Activated naive CD8-positive, alpha-beta T cell treated with anti-CD3 and anti-CD28 coated beads, Interleukin-2, amount 50 U/mL, for 24 hours (primary cell): ENCODE results near the gene UNC5B.

Experiments used
- ATAC-seq: fragments of 150-1000 bp; cut with Tn5 transposase; one replicate; pipeline ENCODE4 v1.10.0; 2021
- DNase-seq: peaks from one replicate; pipeline ENCODE4 v3.0.0; 2021
- H3K27ac Mint-ChIP-seq: one replicate; pipeline ENCODE4 v1.8.0; 2021; ENCODE audit warnings: mild to moderate bottlenecking, mixed read lengths
- H3K27me3 Mint-ChIP-seq: one replicate; pipeline ENCODE4 v1.8.0; 2021; ENCODE audit warnings: mixed read lengths
- H3K36me3 Mint-ChIP-seq: one replicate; pipeline ENCODE4 v1.8.0; 2021; ENCODE audit warnings: low read depth, mixed read lengths
- H3K4me1 Mint-ChIP-seq: one replicate; pipeline ENCODE4 v1.8.0; 2021; ENCODE audit warnings: mixed read lengths
- H3K4me3 Mint-ChIP-seq: one replicate; pipeline ENCODE4 v1.8.0; 2021; ENCODE audit warnings: mild to moderate bottlenecking, moderate library complexity, mixed read lengths
- H3K9me3 Mint-ChIP-seq: one replicate; pipeline ENCODE4 v1.8.0; 2021; ENCODE audit warnings: mixed read lengths

Gene UNC5B

DNA sequence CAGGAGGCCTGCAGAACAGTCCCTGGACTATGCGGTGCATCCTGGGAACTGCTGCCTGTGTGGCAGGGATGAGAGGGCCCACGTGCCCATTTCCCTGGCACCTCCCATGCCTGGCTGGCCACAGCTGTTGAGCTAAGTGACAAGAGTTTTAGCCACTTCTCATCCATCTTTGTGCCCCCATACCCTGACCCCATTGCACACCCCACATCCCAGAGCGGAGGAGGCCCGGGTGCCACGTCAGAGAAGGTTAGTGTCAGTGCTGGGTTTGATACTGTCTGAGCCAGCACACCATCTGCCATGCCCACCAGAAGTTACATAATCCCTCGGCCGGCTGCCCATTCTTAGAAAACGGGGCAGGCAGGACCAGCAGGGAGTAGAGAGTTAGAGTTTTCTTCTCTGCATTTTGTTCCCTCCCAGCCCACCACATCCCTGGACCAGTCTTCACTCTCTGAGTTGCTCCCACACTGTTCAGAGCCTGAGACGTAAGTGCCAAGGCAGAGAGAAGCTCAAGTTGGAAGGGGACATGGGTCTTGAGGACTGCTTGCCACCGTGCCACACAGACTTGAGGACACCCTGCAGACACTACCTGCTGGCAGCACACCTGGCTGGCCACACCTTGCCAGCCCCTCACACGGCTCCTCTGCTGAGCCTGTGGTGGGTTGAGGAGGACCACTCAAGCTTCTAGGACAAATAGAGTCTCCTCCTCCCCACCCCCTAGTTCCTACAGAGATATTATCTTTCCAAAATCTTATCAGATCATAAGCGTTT is 13.1 kb downstream of the UNC5B start:
- H3K27ac Mint-ChIP-seq, result no peak overlapping the region
- ATAC-seq (no peak), DNase-seq (no peak)
- H3K9me3 Mint-ChIP-seq, result no peaks in the 10 kb centered on the region
- H3K4me3 Mint-ChIP-seq, result no peak overlapping the region
- peaks cover 8% of the 10 kb centered on the region for H3K27me3 Mint-ChIP-seq
- no peaks in the 10 kb centered on the region for H3K36me3 Mint-ChIP-seq
- no peaks in the 10 kb centered on the region for H3K4me1 Mint-ChIP-seq

DNA sequence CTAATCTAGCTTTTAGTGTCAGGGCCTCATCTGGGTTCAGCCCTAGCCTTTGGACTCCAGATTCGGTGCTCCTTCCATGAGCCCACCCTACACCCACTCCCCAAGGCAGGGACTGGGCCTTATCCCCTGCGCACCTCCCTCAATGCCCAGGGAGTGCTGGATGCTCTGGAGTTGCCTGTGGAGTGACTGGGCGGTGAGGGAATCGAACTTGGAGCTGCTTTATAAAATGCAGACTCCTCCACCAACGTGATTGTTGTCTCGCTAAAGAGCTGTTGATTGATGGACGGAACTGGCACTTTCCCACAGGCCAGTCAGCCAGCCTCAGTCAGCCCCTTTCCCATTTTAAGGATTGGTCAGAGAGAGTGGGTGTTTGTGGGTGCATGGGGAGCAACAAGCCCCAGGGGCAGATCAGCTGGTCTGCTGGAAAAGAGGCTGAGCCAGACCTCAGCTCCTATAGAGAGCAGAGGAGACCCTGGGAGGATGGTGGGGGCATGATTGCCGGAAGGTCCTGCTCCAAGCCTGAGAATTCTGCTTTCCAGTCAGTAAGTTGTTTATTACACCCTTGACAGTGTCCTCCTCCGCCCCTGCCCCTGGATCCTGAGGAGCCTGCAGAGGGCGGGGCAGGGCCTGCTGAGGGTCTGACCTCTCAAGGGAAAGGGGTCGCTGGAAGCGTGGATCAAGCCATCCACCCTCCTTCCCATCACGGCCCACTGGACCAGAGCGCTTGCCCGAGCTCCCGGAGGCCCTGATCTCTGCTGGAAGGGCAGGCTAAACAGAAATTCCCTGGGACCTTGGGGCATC is 16.7 kb downstream of the UNC5B start:
- Mint-ChIP-seq H3K27ac (no peak overlapping the region), H3K27me3 (peaks cover 3% of the 10 kb centered on the region), H3K4me3 (no peak overlapping the region), H3K9me3 (no peaks in the 10 kb centered on the region), H3K4me1 (no peaks in the 10 kb centered on the region), H3K36me3 (no peaks in the 10 kb centered on the region)
- DNase-seq, result no peak
- no peak for ATAC-seq

GRCh38 chr10:71229726-71230655 is 17.6 kb downstream of the UNC5B start:
- DNase-seq (no peak), ATAC-seq (no peak)
- Mint-ChIP-seq H3K4me3 (no peak overlapping the region), H3K36me3 (no peaks in the 10 kb centered on the region), H3K27me3 (peaks cover 3% of the 10 kb centered on the region), H3K27ac (no peak overlapping the region), H3K9me3 (no peaks in the 10 kb centered on the region), H3K4me1 (no peaks in the 10 kb centered on the region)

- ATAC-seq, result no peak
- Mint-ChIP-seq H3K4me1 (no peaks in the 10 kb centered on the region), H3K4me3 (no peak overlapping the region), H3K36me3 (no peaks in the 10 kb centered on the region), H3K9me3 (no peaks in the 10 kb centered on the region), H3K27ac (no peak overlapping the region), H3K27me3 (peaks cover 1% of the 10 kb centered on the region)
- DNase-seq, result no peak
Observed at GRCh38 chr10:71230656-71231025, 18.3 kb downstream of the UNC5B start.

- no peak for ATAC-seq
- no peaks in the 10 kb centered on the region for H3K27me3 Mint-ChIP-seq
- H3K9me3 Mint-ChIP-seq, result no peaks in the 10 kb centered on the region
- no peak for DNase-seq
- H3K4me3 Mint-ChIP-seq, result no peak overlapping the region
- H3K27ac Mint-ChIP-seq, result no peak overlapping the region
- no peaks in the 10 kb centered on the region for H3K36me3 Mint-ChIP-seq
- H3K4me1 Mint-ChIP-seq, result no peaks in the 10 kb centered on the region
Observed at GRCh38 chr10:71231206-71231605, 18.8 kb downstream of the UNC5B start.

DNA sequence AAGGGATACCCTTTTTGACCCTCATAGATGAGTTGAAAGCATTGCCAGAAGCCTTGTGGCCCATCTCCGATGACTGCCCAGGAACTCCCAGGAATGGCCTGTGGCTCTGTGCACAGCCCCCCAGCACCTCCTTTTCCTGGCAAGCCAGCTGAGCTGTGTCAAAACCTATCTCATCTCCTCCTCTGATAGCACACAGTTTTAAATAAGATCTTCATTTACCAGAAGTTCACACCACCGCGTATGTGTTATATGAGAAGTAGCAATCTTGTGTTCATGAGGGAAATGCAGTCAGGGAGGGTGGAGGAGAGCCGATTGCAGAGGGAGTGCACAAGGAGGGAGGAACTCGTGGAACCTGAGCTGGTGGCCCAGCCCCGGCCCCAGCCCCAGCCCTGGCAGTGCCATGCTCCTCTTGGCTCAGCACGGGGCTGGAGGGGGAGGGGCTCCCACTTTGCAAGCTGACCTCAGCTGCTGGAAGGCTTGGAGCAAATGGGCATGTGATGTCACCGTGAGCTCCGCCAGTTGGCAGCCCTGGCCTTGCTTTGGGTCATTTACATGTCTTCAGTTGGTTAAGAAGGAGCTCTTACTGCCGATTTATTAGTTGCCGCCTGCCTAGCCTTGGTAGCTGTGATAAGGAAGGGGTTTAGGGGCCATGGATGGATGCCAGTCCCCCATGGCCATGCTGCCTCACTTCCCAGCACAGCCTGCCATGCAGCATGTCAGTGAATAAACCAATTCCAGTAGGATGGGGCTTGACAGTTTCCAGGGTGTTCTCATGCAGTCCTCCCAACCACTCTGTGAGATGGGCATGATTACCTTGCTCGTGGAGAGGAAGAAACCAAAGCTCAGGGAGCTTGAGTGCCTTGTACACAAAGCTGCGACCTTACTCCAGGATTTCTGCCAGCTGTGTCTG is 20.0 kb downstream of the UNC5B start:
- Mint-ChIP-seq H3K27me3 (no peaks in the 10 kb centered on the region), H3K4me3 (no peak overlapping the region), H3K27ac (no peak overlapping the region), H3K36me3 (no peaks in the 10 kb centered on the region), H3K9me3 (no peaks in the 10 kb centered on the region), H3K4me1 (no peaks in the 10 kb centered on the region)
- DNase-seq (no peak), ATAC-seq (no peak)

- no peak for ATAC-seq
- no peaks in the 10 kb centered on the region for H3K27me3 Mint-ChIP-seq
- H3K4me1 Mint-ChIP-seq, result no peaks in the 10 kb centered on the region
- no peaks in the 10 kb centered on the region for H3K36me3 Mint-ChIP-seq
- no peak overlapping the region for H3K27ac Mint-ChIP-seq
- H3K4me3 Mint-ChIP-seq, result no peak overlapping the region
- no peaks in the 10 kb centered on the region for H3K9me3 Mint-ChIP-seq
- no peak for DNase-seq
Observed at GRCh38 chr10:71233482-71233892, 21.1 kb downstream of the UNC5B start.

GRCh38 chr10:71234004-71234894 is 21.9 kb downstream of the UNC5B start:
- H3K9me3 Mint-ChIP-seq, result no peaks in the 10 kb centered on the region
- no peak for ATAC-seq
- DNase-seq, result no peak
- H3K27me3 Mint-ChIP-seq, result no peaks in the 10 kb centered on the region
- no peaks in the 10 kb centered on the region for H3K36me3 Mint-ChIP-seq
- H3K27ac Mint-ChIP-seq, result no peak overlapping the region
- no peaks in the 10 kb centered on the region for H3K4me1 Mint-ChIP-seq
- no peak overlapping the region for H3K4me3 Mint-ChIP-seq

DNA sequence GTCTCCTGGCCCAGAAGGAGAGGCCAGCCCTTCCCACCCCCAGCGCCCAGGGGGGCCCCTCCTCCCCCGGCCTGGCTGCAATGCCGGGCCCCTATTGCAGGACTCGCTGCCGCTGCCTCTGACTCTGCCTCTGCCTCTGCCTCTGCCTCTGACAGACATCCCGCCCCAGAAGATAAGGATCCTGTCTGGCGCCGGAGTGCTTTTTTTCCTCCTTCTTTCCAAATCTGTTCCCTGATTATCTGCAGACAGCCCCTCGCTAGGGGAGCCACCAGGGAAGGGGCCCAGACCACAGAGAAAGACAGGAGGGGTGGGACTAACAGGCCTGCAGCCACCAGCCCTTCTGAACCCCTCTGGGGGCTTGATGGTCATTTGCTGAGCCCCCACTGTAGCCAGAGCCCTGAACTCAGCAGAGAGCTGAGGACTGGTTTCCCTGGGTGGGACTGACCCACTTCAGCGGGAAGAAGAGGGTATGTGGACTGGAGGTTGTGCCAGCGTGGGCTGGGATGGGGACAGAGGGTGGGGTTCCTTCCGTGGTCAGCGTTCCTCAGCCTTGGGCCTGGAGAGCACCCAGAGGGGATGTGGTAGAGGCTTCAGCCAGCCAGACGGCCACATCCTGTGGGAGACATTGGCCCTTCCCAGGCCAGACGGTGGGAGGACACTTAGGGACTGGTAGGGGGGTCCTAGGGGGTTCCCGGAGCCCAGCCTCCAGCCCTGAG is 22.8 kb downstream of the UNC5B start:
- H3K27ac Mint-ChIP-seq, result no peak overlapping the region

GRCh38 chr10:71235808-71236207 is 23.4 kb downstream of the UNC5B start:
- Mint-ChIP-seq H3K4me3 (no peak overlapping the region), H3K27me3 (no peaks in the 10 kb centered on the region), H3K36me3 (no peaks in the 10 kb centered on the region), H3K4me1 (no peaks in the 10 kb centered on the region), H3K27ac (no peak overlapping the region), H3K9me3 (no peaks in the 10 kb centered on the region)
- ATAC-seq (no peak), DNase-seq (no peak)

More for the DNA sequence above, 22.8 kb downstream of the UNC5B start:
- ATAC-seq, result no peak
- Mint-ChIP-seq H3K4me1 (no peaks in the 10 kb centered on the region), H3K4me3 (no peak overlapping the region), H3K9me3 (no peaks in the 10 kb centered on the region), H3K27me3 (no peaks in the 10 kb centered on the region), H3K36me3 (no peaks in the 10 kb centered on the region)
- no peak for DNase-seq

DNA sequence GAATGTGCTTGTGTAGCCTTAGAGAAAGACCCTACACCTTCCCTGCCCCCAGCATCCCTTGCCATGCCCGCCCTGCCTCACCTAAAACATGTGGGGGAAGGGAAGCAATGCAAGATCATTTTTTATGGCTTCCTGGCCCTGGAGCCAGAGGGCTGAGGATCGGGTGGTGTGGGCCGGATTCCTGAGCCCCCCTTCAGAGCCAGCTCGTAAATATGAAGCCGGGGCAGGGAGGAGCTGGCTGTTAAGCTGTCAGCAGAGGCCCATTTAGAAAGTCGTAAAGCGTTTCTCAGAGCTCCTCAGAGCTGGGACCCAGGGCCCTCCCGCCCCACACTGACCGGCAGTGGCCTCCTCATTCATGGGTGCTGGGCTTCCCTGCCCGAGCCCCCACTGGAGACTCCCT is 23.9 kb downstream of the UNC5B start:
- Mint-ChIP-seq H3K4me1 (no peaks in the 10 kb centered on the region), H3K27ac (no peak overlapping the region), H3K4me3 (no peak overlapping the region), H3K27me3 (no peaks in the 10 kb centered on the region), H3K36me3 (no peaks in the 10 kb centered on the region), H3K9me3 (no peaks in the 10 kb centered on the region)
- no peak for DNase-seq
- ATAC-seq, result no peak

DNA sequence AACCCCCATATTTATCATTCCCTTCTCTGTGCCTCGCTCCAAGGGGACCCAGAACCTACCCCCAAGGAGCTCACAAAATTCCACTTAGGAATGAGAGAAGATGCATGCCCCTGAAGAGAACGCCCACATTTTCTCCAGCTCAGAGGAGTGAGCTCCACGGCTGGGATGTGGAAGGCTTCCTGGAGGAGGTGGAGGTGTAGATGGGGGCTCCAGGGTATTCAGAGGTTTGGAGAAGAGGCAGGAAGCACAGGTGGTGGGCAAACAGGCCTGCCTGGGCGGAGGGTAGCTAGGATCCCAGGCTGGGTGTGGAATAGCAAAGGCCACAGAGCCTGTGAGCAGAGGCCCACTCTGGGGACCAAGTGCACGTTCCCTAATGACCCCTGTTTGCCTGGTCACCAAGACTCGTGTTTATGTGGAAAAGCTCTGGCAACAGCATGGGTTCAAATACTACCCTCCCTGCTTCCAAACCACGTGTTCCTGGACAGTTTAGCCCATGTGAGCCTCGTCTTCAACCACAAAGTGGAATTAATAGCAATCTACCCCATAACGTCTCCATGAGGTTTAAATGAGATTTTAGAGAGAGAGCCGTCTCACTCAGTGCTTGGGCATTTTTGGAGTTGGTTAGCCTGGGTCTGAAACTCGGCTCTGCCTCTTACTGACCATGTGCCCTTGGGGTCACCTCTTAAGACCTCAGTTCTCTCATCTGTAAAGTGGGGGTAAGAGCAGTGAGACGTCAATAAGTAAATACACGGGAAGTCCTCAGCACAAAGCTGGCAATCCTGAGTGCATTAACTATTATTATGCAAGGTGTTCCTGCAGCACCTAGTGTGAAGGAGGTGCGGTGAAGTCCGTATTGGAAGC is 24.7 kb downstream of the UNC5B start:
- Mint-ChIP-seq H3K27me3 (no peaks in the 10 kb centered on the region), H3K4me1 (no peaks in the 10 kb centered on the region), H3K4me3 (no peak overlapping the region), H3K9me3 (no peaks in the 10 kb centered on the region), H3K36me3 (no peaks in the 10 kb centered on the region), H3K27ac (no peak overlapping the region)
- DNase-seq (no peak), ATAC-seq (no peak)
